Peyer's patch (tissue), 4 donors: ENCODE measurements around the gene ZNF428.

ENCODE experiments used
- CTCF ChIP-seq, 6 experiments: fragments of 450-650 bp in 4 of 6; fragments of 200-600 bp in 2 of 6; sonication (generic) in 1 of 6; IDR thresholded peaks; one replicate each; pipeline ENCODE4 v1.5.1; 2017 to 2019; ENCODE audit warnings: antibody characterized with exemption in 6 of 6, mild to moderate bottlenecking in 3 of 6, moderate library complexity in 1 of 6
- POLR2A ChIP-seq, 2 donors: fragments of 450-650 bp; IDR thresholded peaks; one replicate each; pipeline ENCODE4 v1.5.1; 2017; ENCODE audit warnings: antibody characterized with exemption in 2 of 2, mild to moderate bottlenecking in 2 of 2, moderate library complexity in 2 of 2

GRCh38 chr19:43596842-43597461, 22.5 kb downstream of the ZNF428 start:
- TF ChIP-seq CTCF (IDR thresholded peaks at IDR 0.05) (no peak), POLR2A (IDR thresholded peaks at IDR 0.05) (no peak)
